ENCODE data around the gene MPHOSPH6. TPM values are rescaled to one million over a fixed set of nuclear protein-coding genes. Genes with fewer than 3 reads are reported as not detected.

Gene MPHOSPH6
- total RNA-seq, 1 experiment from 2014 or later: 39.9 TPM

DNA sequence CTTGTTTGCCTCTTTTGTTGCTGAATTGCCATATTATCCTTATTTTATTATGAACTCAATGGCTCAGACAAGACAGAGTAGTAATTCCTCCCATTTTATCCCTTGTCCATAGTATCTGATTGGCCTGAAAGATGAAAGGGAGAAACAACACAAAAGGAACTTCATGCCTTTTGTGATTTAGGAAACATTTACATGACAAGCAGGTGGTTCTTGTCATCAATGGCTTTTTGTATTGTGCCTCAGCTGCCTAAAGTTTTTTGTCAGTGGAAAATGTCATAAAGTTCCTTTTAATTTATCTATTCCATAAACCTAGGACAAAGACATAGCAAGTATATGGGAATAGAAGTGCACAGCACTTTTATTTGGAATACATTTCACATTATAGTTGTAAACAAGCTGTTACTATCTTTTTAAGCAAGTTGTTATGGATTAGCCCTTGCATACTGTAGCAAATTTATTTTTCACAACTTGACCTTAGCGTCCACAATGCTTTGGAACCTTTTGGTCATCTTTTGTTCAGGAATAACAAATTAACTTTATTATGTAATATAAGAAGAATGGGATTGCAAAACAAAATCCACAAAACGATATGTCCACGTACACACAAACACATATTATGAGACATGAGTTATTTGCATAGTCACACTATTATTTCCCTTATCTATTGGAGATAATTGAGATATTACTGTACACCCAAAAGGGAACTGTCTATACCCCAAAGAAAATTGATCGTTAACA is 12.4 kb upstream of the MPHOSPH6 start:
- Mint-ChIP-seq H3K36me3 (ENCODE audit: insufficient read depth, unreplicated experiment) (no peaks in the 10 kb centered on the region), H3K4me3 (ENCODE audit: unreplicated experiment) (no peak overlapping the region), H3K27ac (ENCODE audit: low read depth, unreplicated experiment) (no peak overlapping the region), H3K27me3 (ENCODE audit: insufficient read depth, unreplicated experiment) (peaks cover 42% of the 10 kb centered on the region), H3K9me3 (ENCODE audit: unreplicated experiment) (no peaks in the 10 kb centered on the region), H3K4me1 (ENCODE audit: insufficient read depth, unreplicated experiment) (no peaks in the 10 kb centered on the region)
- intact Hi-C loops (cut with micrococcal nuclease): no loop called here
- no peak for DNase-seq (ENCODE audit: unreplicated experiment)
- ChIA-PET CTCF (no interaction called here), POLR2A (interaction anchor here (0.9 kb wide), 1 partner anchor 12 kb away, joined by 3 read pairs; the partner anchor contains the start of gene MPHOSPH6)
- TF ChIP-seq, protein P1, sequence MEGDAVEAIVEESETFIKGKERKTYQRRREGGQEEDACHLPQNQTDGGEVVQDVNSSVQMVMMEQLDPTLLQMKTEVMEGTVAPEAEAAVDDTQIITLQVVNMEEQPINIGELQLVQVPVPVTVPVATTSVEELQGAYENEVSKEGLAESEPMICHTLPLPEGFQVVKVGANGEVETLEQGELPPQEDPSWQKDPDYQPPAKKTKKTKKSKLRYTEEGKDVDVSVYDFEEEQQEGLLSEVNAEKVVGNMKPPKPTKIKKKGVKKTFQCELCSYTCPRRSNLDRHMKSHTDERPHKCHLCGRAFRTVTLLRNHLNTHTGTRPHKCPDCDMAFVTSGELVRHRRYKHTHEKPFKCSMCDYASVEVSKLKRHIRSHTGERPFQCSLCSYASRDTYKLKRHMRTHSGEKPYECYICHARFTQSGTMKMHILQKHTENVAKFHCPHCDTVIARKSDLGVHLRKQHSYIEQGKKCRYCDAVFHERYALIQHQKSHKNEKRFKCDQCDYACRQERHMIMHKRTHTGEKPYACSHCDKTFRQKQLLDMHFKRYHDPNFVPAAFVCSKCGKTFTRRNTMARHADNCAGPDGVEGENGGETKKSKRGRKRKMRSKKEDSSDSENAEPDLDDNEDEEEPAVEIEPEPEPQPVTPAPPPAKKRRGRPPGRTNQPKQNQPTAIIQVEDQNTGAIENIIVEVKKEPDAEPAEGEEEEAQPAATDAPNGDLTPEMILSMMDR (IDR thresholded peaks at IDR 0.05; ENCODE audit: unreplicated experiment): no peak
- no TSS peak for BruUV-seq (replicated peaks)

DNA sequence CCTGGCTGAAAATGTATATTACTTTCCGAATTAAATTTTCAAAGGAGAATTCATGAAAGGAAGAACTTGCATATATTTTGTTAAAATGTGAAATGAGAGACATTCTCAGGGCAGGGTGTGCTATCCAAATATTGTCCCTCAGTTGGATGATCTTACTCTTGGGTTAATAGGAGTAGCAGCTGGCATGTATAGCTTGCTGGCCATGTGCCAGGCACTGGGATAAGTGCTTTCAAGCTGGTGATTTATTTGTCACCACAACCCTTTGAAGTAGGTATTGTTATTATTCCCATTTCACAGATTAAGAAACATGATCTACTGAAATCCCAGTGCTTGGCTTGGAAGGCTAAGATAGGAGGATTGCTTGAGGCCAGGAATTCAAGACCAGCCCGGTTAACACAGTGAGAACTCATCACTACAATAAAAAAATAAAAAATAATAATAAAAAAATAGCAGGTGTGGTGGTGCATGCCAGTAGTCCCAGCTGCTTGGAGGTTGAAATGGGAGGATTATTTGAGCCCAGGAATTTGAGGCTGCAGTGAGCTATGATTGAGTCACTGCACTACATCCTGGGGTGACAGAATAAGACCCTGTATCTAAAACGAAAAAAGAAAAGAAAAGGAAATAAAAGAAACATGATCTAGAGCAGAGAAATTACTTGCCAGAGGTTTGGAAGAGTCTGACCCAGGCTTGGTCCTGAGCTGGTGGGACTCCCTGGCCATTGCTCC is 11.6 kb upstream of the MPHOSPH6 start:
- ChIA-PET CTCF (no interaction called here), POLR2A (interaction anchor here (0.9 kb wide), 1 partner anchor 11 kb away, joined by 3 read pairs; the partner anchor contains the start of gene MPHOSPH6)
- H3K9me3 Mint-ChIP-seq (ENCODE audit: unreplicated experiment): no peaks in the 10 kb centered on the region
- intact Hi-C loops (cut with micrococcal nuclease): no loop called here
- no peaks in the 10 kb centered on the region for H3K36me3 Mint-ChIP-seq (ENCODE audit: insufficient read depth, unreplicated experiment)
- no peak for DNase-seq (ENCODE audit: unreplicated experiment)
- H3K4me3 Mint-ChIP-seq (ENCODE audit: unreplicated experiment): no peak overlapping the region
- no TSS peak for BruUV-seq (replicated peaks)
- H3K4me1 Mint-ChIP-seq (ENCODE audit: insufficient read depth, unreplicated experiment): no peaks in the 10 kb centered on the region
- H3K27me3 Mint-ChIP-seq (ENCODE audit: insufficient read depth, unreplicated experiment): peaks cover 42% of the 10 kb centered on the region
- no peak overlapping the region for H3K27ac Mint-ChIP-seq (ENCODE audit: low read depth, unreplicated experiment)
- TF ChIP-seq, protein P1 (IDR thresholded peaks at IDR 0.05; ENCODE audit: unreplicated experiment): no peak

DNA sequence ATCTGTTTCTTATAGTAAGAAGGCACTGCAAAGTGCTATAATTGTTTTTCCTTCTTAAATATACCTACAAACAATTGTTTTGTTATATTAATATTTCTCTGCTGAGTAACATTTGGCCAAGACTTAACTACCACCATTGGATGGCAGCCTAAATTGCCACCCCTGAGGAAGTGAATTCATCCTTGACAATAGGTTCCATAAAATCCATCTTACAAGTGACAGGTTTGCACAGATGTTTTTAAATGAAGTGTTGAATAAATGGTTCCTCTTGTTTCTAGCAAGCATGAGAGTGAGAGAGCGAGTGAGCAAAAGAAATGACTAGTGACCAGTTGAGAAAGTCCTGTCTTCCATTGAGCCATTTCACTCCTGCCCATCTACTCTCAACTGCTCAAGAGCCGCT is 8.3 kb upstream of the MPHOSPH6 start:
- no peak for DNase-seq (ENCODE audit: unreplicated experiment)
- no TSS peak for BruUV-seq (replicated peaks)
- no peaks in the 10 kb centered on the region for H3K36me3 Mint-ChIP-seq (ENCODE audit: insufficient read depth, unreplicated experiment)
- peaks cover 69% of the 10 kb centered on the region for H3K27me3 Mint-ChIP-seq (ENCODE audit: insufficient read depth, unreplicated experiment)
- no peaks in the 10 kb centered on the region for H3K4me1 Mint-ChIP-seq (ENCODE audit: insufficient read depth, unreplicated experiment)
- no peaks in the 10 kb centered on the region for H3K9me3 Mint-ChIP-seq (ENCODE audit: unreplicated experiment)
- ChIA-PET CTCF (no interaction called here), POLR2A (no interaction called here)
- intact Hi-C loops (cut with micrococcal nuclease): no loop called here
- TF ChIP-seq, protein P1 (IDR thresholded peaks at IDR 0.05; ENCODE audit: unreplicated experiment): no peak
- H3K27ac Mint-ChIP-seq (ENCODE audit: low read depth, unreplicated experiment): no peak overlapping the region
- H3K4me3 Mint-ChIP-seq (ENCODE audit: unreplicated experiment): no peak overlapping the region

DNA sequence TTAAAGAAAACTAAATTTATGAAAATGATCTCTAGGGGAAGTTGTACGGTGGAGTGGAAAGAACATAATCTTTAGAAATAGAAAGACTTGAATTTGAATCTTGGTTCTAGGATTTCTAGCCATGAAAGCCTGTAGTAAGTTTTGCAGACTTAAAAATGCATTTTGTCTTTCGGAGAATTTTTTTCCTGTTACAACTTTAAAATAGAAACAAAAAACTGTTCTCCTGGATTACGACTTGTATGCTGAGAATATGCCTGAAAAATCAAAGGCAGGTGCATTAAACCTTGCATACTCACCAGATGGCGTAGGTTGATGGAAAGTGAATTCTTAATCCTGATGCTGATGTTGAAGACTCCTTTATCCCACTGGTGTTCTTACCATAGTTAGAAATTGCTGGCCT is 7.5 kb upstream of the MPHOSPH6 start:
- BruUV-seq (replicated peaks): no TSS peak
- no peak for DNase-seq (ENCODE audit: unreplicated experiment)
- no peaks in the 10 kb centered on the region for H3K4me1 Mint-ChIP-seq (ENCODE audit: insufficient read depth, unreplicated experiment)
- H3K9me3 Mint-ChIP-seq (ENCODE audit: unreplicated experiment): no peaks in the 10 kb centered on the region
- H3K27ac Mint-ChIP-seq (ENCODE audit: low read depth, unreplicated experiment): no peak overlapping the region
- TF ChIP-seq, protein P1 (IDR thresholded peaks at IDR 0.05; ENCODE audit: unreplicated experiment): no peak
- peaks cover 74% of the 10 kb centered on the region for H3K27me3 Mint-ChIP-seq (ENCODE audit: insufficient read depth, unreplicated experiment)
- CTCF ChIA-PET: no interaction called here
- no peaks in the 10 kb centered on the region for H3K36me3 Mint-ChIP-seq (ENCODE audit: insufficient read depth, unreplicated experiment)
- POLR2A ChIA-PET: no interaction called here
- no peak overlapping the region for H3K4me3 Mint-ChIP-seq (ENCODE audit: unreplicated experiment)
- intact Hi-C loops (cut with micrococcal nuclease): no loop called here

Data from MCF 10A (cell line).